ENCODE results near the gene ASMT.
"Not testable (repeated sequence)": the region's sequence is repeated elsewhere in the genome, so short reads cannot be mapped to it uniquely, and the experiment has no call there.

ASMT gene

DNA sequence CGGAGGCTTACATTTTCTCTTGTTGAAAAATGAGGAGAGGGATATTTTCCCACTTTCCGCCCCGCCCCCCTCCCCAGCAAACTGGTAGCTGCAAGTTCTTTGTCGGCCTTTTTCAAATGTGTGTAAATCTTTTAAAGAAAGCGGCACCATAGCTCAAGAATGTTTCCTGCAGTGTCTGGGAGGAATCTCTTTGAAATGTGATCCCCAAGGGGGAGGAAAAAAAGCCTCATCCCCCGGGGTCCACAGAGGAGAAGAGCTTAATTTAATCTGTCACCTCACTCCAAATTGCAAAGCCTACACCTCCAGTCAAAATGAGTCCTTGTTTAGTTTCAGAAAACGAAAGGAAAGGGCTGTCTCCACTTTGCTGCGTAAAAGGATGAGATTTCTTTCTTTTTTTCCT is 34.8 kb downstream of the ASMT start:
- no peak for DNase-seq (ENCODE audit: low read depth in 2 of 2)

DNA sequence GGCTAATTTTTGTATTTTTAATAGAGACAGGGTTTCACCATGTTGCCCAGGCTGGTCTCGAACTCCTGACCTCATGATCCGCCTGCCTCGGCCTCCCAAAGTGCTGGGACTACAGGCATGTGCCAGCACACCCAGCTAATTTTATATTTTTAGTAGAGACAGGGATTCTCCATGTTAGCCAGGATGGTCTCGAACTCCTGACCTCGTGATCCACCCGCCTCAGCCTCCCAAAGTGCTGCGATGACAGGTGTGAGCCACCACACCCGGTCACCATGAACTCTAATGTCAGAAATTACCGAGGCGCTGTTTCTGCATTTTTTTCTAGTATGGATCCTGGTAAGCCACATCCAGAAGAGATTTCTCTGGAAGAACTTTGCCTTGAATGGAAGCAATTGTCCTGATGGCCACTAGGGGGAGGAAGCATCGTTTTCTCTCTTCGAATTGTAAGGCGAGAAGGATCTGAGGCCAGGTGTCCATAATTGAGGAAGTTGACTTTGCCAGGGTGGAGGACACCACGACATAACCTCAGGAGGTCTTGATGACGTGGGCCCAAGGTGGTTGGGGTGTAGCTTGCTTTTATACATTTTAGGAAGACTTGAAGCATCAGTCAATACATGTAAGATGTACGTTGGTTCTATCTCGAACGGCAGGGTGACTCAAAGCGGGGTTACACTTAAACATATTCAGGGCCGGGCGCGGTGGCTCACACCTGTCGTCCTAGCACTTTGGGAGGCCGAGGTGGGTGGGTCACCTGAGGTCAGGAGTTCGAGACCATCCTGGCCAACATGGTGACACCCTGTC is 37.4 kb downstream of the ASMT start:
- DNase-seq (ENCODE audit: low read depth in 2 of 2) = not testable (repeated sequence)

DNA sequence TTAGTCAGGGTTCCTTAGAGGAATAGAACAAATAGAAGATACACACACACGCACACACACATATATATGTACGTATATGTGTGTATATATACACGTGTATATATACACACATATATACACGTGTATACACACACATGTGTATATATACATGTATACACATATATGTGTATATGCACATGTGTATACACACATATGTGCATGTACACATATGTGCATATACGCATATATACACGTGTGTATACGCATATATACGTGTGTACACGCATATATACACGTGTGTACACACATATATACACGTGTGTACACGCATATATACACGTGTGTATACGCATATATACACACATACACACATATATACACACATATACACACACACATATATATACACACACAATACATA is 41.5 kb downstream of the ASMT start:
- DNase-seq (ENCODE audit: low read depth in 2 of 2) = no peak

DNA sequence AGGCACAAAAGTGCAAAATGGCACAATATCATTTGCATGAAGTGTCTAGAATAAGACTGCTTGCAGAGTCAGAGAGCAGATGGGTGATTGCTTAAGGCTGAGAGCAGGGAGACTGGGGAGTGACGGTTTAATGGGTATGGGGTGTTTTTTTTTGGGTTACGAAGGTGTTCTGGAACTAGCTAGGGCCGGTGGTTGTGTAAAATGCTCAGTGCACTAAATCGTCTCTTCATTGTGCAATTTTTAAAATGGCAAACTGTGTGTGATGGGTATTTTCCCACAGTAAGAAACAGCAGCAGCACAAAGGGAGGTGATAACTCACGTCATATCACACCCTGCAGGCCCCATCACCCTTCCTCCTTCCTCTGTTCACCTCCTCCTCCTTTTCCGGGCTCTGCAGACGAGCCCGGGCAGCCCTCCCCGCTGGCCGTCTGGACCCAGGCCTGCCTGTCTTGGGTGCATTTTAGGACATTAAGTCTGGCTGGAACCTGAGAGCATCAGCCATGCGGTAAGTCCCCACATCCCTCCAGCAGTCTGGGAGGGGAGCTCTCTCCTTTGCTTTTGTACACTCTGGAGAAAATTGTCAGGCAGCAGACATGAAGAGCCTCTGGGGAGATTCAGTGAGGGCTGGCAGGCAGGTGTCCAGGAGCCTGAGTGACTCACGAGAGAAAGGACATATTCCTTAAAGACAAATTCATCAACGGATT is 42.7 kb downstream of the ASMT start:
- peak; percentile 18 to 28 for DNase-seq (ENCODE audit: low read depth in 2 of 2)

DNA sequence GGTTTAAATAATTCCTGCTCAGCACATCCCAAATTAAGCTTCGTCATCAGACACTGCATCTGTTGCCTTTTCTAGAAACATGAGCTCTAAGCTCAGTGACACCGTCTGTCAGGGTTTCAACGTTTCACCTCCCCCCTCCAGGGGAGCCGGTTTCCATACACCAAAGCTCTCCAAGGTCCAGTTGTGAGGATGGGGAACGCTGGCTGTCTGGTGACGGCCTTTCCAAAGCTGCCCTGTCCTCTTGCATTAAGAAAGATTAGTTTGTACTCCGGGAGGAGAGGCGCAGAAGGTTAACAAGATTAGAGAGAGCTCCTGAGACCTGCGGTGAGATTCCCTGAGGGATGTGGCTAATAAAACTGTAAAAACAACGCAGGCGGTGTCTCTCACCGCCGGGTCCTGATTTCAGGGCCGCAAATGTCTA is 43.2 kb downstream of the ASMT start:
- DNase-seq (ENCODE audit: low read depth in 2 of 2) = no peak

DNA sequence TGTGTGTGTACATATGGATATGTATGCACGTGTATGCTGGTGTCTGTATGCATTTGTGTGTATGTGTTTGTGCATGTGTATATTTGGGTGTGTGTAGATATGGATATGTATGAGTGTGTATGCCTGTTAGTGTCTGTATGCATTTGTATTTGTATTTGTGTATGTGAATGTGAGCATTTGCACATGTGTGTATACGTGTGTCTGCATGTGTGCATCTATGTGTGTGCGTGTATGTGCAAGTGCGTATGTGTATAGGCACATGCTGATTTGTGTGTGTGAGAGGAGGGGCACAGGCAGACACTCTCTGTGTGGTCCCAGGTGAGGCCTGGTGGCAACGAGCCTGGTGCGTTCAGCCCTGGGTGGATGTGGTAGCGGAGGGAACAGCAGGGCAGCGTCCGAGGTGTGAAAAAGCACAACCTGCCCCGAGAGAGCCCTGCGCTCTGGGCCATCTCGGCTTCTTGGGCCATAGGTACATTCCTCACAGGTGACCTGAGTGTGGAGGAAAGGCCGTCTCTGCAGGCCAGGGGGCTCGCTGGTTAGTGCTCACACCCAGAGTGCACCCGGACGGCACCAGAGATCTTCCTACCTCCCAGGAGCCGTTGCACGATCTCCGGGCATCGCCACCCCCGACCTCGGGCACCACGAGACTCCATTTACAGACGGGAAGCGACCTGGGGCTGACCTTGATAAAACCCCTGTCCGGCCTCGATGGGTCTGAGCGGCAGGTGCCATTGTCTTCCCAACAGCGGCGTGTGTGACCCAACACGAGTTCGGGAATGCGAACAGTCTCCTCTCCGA is 45.0 kb downstream of the ASMT start:
- no peak for DNase-seq (ENCODE audit: low read depth in 2 of 2)

DNA sequence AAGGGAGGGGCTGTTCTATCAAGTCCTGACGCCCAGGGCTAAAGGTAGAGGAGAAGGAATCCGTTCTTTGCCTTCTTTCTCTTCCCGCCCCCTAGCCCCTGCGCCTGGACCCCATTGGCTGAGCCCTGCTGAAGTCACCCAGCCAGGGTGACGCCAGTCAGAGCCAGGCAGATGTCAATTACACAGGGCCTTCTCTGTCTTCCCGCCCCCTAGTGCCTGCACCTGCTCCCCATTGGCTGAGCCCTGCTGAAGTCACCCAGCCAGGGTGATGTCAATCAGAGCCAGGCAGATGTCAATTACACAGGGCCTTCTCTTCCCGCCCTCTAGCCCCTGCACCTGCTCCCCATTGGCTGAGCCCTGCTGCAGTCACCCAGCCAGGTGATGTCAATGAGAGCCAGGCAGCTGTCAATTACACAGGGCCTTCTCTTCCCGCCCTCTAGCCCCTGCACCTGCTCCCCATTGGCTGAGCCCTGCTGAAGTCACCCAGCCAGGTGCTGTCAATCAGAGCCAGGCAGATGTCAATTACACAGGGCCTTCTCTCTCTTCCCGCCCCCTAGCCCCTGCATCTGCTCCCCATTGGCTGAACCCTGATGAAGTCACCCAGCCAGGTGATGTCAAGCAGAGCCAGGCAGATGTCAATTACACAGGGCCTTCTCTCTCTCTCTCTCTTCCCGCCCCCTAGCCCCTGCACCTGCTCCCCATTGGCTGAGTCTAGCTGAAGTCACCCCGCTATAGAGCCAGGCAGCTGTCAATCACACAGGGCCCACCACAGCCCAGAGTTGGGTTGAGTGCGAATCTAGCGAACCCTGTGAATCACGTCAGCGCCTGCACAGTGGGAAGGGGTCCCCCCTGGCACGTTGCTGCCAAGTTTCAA is 46.4 kb downstream of the ASMT start:
- peak; percentile 25 to 83 for DNase-seq (ENCODE audit: low read depth in 2 of 2)

DNA sequence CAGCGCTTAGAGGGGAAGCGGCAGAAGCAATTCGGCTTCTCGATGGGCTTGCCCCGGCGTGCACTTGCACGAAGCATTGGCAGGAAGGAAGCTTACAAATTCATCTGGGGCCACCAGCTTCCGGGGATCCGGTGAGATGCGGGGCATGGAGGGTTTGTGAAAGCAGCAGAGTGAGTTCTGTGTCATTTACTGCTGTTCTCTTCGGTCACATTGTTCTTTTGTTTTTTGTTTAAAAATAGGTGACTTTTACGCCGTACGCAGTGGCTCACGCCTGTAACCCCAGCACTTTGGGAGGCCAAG is 47.0 kb downstream of the ASMT start:
- no peak for DNase-seq (ENCODE audit: low read depth in 2 of 2)

DNA sequence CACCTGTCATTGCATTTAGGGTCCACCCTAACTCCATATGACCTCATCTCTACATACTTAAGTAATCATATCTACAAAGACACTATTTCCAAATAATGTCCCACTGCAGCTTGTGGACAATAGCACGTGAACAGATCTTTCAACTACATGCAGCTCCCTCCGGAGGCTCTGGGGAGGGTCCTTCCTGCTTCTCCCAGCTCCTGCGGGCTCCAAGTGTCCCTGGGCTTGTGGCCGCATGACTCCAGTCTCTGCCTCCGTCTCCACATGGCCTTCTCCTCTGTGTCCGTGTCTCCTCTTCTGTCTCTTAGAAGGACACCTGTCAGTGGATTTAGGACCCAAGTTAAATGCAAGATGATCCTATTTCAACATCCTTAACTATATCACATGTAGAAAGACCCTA is 52.7 kb downstream of the ASMT start:
- DNase-seq (ENCODE audit: low read depth in 2 of 2) = no peak

DNA sequence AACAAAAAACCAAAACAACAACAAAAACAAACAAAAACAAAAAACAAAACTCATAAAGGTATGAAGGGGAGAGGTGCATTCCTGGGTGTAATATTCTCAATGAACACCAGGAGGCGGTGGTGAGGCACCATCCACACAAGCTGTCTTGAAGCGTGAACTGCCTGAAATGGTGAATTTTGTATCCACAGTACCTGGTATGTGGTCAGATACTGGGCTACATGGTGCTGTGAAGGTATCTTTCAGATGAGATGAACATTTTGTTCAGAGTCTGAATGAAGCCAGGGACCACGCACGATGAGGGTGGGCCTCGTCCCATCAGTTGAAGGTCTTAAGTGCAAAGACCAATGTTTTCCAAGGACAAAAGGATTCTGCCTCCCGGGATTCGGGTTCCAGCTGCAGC is 58.5 kb downstream of the ASMT start:
- peak; percentile 10 to 27 for DNase-seq (ENCODE audit: low read depth in 2 of 2)

DNA sequence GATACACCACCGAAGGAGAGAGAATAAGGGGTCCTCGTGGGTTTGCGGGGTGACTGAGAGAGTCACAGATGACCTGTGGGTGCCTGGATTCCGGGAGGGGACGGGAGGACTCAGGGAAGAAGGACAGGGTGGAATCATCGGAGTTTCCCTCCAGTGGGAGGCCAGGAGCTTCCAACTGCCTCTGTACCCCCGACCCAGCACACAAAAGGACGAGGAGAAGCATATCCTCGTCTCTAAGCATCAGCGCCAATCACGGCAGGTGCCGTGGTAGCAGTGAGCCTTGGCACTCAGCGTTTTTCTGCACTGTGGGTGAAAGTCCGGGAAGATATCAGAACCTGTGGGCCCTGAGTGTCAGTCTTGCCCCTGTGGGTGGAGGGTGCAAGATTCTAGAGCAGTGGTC is 62.0 kb downstream of the ASMT start:
- DNase-seq (ENCODE audit: low read depth in 2 of 2) = no peak

DNA sequence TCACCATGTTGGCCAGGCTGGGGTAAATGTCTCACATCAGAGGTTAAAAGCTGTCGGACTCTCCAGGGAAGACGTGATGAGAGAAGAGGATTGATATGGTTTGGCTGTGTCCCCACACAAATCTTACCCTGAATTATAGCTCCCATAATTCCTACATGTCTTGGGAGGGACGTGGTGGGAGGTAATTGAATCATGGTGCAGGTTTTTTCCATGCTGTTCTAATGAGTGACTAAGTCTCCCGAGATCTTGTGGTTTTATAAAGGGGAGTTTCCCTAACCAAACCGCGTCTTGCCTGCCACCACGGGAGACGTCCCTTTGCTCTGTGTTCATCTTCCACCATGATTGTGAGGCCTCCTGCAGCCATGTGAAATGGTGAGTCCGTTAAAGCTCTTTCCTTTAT is 64.4 kb downstream of the ASMT start:
- DNase-seq (ENCODE audit: low read depth in 2 of 2) = peak in 1 of 2 donors; percentile 20

DNA sequence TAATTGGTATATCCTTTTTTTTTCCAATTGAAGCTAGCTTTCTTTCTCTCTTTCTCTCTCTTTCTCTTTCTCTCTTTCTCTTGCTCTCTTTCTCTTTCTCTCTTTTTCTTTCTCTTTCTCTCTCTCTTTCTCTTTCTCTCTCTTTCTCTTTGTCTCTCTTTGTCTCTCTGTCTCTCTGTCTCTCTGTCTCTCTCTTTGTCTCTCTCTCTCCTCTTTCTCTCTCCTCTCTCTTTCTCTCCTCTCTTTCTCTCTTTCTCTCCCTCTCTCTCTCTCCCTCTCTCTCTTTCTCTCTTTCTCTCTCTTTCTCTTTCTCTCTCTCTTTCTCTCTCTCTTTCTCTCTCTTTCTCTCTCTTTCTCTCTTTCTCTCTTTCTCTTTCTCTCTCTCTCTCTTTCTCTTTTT is 66.6 kb downstream of the ASMT start:
- DNase-seq (ENCODE audit: low read depth in 2 of 2) = no peak

DNA sequence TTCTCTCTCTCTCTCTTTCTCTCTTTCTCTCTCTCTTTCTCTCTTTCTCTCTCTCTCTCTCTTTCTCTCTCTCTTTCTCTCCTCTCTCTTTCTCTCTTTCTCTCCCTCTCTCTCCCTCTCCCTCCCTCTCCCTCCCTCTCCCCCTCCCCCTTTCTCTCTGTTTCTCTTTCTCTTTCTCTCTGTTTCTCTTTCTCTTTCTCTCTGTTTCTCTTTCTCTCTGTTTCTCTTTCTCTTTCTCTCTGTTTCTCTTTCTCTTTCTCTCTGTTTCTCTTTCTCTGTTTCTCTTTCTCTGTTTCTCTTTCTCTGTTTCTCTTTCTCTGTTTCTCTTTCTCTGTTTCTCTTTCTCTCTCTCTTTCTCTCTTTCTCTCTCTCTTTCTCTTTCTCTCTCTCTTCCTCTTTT is 67.0 kb downstream of the ASMT start:
- DNase-seq (ENCODE audit: low read depth in 2 of 2) = not testable (repeated sequence)

DNA sequence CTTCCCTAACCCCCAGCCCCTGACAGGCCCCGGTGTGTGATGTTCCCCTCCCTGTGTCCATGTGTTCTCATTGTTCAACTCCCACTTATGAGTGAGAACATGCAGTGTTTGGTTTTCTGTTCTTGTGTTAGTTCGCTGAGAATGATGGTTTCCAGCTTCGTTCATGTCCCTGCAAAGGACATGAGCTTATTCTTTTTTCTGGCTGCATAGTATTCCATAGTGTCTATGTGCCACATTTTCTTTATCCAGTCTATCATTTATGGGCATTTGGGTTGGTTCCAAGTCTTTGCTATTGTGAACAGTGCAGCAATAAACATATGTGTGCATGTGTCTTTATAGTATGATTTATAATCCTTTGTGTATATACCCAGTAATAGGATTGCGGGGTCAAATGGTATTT is 67.6 kb downstream of the ASMT start:
- not testable (repeated sequence) for DNase-seq (ENCODE audit: low read depth in 2 of 2)

DNA sequence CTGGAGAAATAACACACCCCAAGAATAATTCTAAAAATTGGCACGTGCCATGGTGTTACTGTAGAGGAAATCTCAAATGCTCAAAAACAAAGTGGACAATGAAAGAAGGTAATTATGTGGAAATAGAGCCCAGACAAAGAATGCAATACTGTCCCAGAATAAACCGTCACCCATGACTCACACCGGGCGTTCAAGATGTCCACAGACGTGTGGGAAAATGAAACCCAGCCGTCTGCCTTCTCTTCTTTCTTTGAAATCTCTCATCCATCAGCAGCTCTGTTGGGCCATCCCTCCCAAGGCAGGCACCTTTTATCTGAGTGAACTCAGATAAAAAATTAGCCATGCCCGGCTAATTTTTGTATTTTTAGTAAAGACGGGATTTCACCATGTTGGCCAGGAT is 70.0 kb downstream of the ASMT start:
- not testable (repeated sequence) for DNase-seq (ENCODE audit: low read depth in 2 of 2)

DNA sequence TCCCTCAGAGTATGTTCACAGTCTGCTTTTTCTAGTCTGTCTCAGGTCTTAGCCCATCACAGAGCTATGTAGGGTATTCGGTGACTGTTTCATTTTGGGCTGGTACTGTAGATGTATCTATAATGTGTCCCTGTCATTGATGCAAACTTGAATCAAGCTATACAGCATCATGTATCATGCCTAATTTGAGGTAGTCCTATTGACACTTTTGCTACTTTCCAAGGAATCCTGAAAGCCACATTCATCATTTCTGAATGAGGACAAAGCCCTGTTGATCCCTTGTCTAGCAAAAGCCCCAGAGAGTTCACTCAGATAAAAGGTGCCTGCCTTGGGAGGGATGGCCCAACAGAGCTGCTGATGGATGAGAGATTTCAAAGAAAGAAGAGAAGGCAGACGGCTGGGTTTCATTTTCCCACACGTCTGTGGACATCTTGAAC is 70.6 kb downstream of the ASMT start:
- DNase-seq (ENCODE audit: low read depth in 2 of 2) = not testable (repeated sequence)

DNA sequence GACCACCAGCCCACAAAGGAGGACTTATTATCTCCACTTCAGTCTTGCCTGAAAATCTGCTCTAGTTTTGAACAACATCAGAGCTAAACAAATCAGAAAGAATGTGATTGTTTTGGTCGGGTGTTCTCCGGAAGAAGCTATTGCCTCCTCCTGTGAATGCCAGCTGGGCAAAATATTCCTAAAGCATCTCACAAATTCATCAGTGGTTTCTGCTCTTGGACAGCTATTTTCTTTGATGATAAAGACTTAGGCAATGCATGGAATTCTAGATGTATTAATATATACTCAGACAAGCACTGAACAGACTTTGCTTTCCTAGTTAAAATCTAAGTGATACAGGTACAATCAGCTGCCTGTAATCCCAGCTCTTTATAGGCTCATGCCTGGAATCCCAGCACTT is 71.8 kb downstream of the ASMT start:
- no peak for DNase-seq (ENCODE audit: low read depth in 2 of 2)

Data from activated CD4-positive, alpha-beta T cell treated with anti-CD3 and anti-CD28 coated beads for 24 hours (primary cell).